ENCODE measurements around the gene C1GALT1C1L.
"Not testable (repeated sequence)": the region's sequence is repeated elsewhere in the genome, so short reads cannot be mapped to it uniquely, and the experiment has no call there.

C1GALT1C1L gene

GRCh38 chr2:43657241-43657640 is 19.0 kb downstream of the C1GALT1C1L start:
- no peak for DNase-seq (ENCODE audit: extremely low read depth in 1 of 2, low read depth in 1 of 2)

DNA sequence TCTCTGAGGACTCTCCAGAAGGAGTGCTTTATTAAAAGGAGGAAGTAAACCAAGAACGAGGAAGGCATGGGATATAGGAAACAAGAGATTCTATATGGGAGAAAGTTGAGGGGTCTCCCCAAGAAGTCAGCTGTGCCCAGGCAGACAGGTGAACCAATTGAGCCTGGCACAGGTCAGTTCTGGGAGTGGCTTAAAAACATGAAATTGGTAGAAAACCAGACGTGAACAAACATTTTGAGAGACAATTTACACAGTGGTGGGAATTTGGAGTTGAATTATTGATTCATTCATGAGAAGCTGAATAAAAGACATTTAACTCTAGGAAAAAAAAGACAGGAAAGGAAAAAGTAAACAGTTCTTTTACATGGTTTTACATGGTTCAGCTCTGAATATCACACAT is 22.7 kb downstream of the C1GALT1C1L start:
- no peak for DNase-seq (ENCODE audit: extremely low read depth in 1 of 2, low read depth in 1 of 2)

DNA sequence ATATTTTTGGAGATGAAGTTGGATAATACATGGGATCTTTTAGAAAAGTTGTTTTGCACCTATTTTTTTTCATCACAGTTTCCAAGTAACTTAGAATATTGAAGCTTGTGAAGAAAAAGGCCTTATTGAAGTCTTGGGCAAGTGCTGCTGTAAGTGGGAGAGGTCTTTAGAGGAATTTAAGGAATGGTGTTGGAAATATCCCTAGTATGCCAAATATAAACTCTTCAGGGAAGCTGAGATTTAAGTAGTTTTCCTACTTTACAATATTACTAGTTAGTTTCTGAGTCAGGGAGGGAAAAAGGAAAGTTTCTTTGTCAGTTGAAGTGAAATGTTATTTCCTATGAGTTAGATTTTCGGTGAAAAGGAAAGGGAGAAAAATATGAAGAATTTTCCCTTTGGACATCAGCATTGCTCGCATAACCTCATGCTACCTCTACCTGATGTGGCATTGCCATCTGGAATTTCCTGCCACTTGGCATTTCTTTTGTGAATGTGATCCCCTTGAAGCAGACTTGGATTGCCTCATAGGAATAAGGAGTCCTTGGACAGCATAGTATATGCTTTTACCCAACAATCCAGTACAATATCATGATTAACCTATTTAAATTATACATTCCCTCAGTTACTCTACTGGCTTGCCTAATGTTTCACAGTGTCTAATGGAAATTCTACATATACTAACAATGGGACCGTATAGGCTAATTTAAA is 27.1 kb downstream of the C1GALT1C1L start:
- DNase-seq (ENCODE audit: extremely low read depth in 1 of 2, low read depth in 1 of 2), result no peak

GRCh38 chr2:43643680-43644079 is 32.5 kb downstream of the C1GALT1C1L start:
- no peak for DNase-seq (ENCODE audit: extremely low read depth in 1 of 2, low read depth in 1 of 2)

DNA sequence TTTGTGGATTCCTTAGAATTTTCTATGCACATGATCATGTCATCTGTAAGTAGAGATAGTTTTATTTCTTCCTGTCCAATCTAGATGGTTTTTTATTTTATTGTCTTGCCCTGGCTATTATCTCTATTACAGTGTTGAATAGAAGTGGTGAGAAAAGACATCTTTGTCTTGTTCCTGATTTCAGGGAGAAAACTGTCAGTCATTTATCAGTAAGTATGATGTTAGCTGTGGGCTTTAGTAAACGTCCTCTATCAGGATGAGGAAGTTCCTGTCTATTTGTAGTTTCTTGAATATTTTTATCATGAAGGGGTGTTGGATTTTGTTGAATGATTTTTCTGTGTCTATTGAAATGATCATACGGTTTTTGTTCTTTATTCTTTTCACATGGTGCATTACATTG is 33.9 kb downstream of the C1GALT1C1L start:
- DNase-seq (ENCODE audit: extremely low read depth in 1 of 2, low read depth in 1 of 2), result no peak

- DNase-seq (ENCODE audit: extremely low read depth in 1 of 2, low read depth in 1 of 2), result peak; percentile 68 to 86
Measured at GRCh38 chr2:43637030-43637803, 39.0 kb downstream of the C1GALT1C1L start, which contains the start of gene PLEKHH2. PLEKHH2 (plus strand) TSS chr2:43637260; CDS start chr2:43644674, 7,414 bp downstream.

DNA sequence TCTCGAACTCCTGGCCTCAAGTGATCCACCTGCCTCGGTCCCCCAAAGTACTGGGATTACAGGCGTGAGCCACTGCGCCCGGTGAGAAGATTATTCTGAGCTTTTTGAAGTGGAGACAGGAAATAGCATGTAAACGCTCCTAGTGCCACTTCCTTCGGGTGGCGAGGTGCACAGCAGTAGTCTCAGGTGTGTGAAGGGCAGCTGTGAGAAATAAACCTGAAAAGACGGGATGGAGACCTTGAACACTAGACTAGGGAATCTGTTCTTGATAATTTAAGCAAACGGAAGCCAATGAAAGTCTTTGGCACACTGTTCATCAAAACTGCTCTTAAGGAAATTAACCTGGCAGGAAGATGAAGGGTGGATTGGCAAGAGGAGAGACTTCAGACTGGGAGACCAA is 39.6 kb downstream of the C1GALT1C1L start:
- no peak for DNase-seq (ENCODE audit: extremely low read depth in 1 of 2, low read depth in 1 of 2)

DNA sequence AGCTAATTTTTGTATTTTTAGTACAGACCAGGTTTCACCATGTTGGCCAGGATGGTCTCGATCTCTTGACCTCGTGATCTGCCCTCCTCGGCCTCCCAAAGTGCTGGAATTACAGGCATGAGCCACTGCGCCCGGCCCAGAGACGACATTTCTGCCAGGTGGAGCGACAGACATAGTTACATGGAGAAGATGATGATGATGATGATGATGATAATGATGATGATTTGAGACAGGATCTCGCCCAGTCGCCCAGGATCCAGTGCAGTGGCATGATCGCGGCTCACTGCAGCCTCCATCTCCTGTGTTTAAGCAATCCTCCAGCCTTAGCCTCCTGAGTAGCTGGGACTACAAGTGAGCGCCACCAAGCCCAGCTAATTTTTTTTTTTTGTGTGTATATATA is 40.1 kb downstream of the C1GALT1C1L start:
- not testable (repeated sequence) for DNase-seq (ENCODE audit: extremely low read depth in 1 of 2, low read depth in 1 of 2)

GRCh38 chr2:43634604-43635306 is 41.5 kb downstream of the C1GALT1C1L start:
- no peak for DNase-seq (ENCODE audit: extremely low read depth in 1 of 2, low read depth in 1 of 2)

GRCh38 chr2:43631618-43632317 is 44.5 kb downstream of the C1GALT1C1L start:
- no peak for DNase-seq (ENCODE audit: extremely low read depth in 1 of 2, low read depth in 1 of 2)
